Lung (tissue), 12 donors: ENCODE results near the gene CORO2A. TPM values are rescaled to one million over a fixed set of nuclear protein-coding genes. Genes with fewer than 3 reads are reported as not detected.
A peak's percentile ranks its signal among the peaks of the same experiment; 100 is the strongest.

Source experiments
- ATAC-seq: fragments of 200-7000 bp; cut with Tn5 transposase; one replicate; pipeline ENCODE4 v1.9.1; 2020; ENCODE audit warnings: moderate number of reproducible peaks; ENCODE audit not compliant: insufficient read depth, low FRiP score
- DNase-seq, 3 donors: peaks; one replicate each; pipeline ENCODE4 v3.0.0-alpha.2; 2013 to 2017
- H3K27ac ChIP-seq, 2 donors: one replicate each; pipeline ENCODE4 v1.5.1; 2013; ENCODE audit warnings: mild to moderate bottlenecking in 2 of 2, moderate library complexity in 2 of 2, control low read depth in 1 of 2, inconsistent platforms in 1 of 2, low read depth in 1 of 2, low read length in 1 of 2
- H3K27me3 ChIP-seq, 3 donors: one replicate each; pipeline ENCODE4 v1.5.1; 2013; ENCODE audit warnings: low read length in 2 of 3; ENCODE audit not compliant: control insufficient read depth in 3 of 3, insufficient read depth in 3 of 3
- H3K36me3 ChIP-seq, 4 donors: one replicate each; pipeline ENCODE4 v1.5.1; 2013; ENCODE audit warnings: low read length in 4 of 4, mild to moderate bottlenecking in 1 of 4, moderate library complexity in 1 of 4; ENCODE audit not compliant: control insufficient read depth in 4 of 4, insufficient read depth in 4 of 4
- H3K4me1 ChIP-seq, 5 donors: one replicate each; pipeline ENCODE4 v1.5.1; 2013; ENCODE audit warnings: low read length in 5 of 5, mild to moderate bottlenecking in 2 of 5, moderate library complexity in 1 of 5; ENCODE audit not compliant: control insufficient read depth in 5 of 5, insufficient read depth in 5 of 5
- H3K4me3 ChIP-seq: one replicate; pipeline ENCODE4 v1.5.1; 2013; ENCODE audit warnings: mild to moderate bottlenecking, control low read depth, moderate library complexity
- H3K9ac ChIP-seq, 2 donors: one replicate each; pipeline ENCODE4 v1.5.1; 2013; ENCODE audit warnings: low read length in 2 of 2, control low read depth in 1 of 2; ENCODE audit not compliant: insufficient read depth in 1 of 2
- H3K9me3 ChIP-seq, 4 donors: one replicate each; pipeline ENCODE4 v1.5.1; 2013; ENCODE audit warnings: low read length in 3 of 4, mild to moderate bottlenecking in 1 of 4, moderate library complexity in 1 of 4; ENCODE audit not compliant: control insufficient read depth in 4 of 4, insufficient read depth in 3 of 4
- CTCF ChIP-seq: IDR thresholded peaks from 2 replicates; pipeline ENCODE4 v1.5.1; 2012; ENCODE audit warnings: mild to moderate bottlenecking; ENCODE audit errors: control extremely low read depth, extremely low read depth
- WGBS, 2 donors: extraction: QIAGEN DNeasy Blood & Tissue Kit; methylation state at CpG; one replicate each; pipeline ENCODE4 v1.1.7; 2013; 5-methylcytosine and 5-hydroxymethylcytosine counted together
- polyA plus RNA-seq, 2 donors: library from polyadenylated mRNA; stranded (reverse); fragments of 200-250 nt; gene quantifications; one replicate each; pipeline ENCODE4 v1.2.1, GENCODE V29; 2013
- total RNA-seq, 2 donors: library from RNA; depleted of rRNA in 1 of 2; stranded (reverse); fragments of >200 nt in 1 of 2; gene quantifications; one replicate each; pipeline ENCODE4 v1.2.1, GENCODE V29; 2014 to 2021
- donor health status: control.
- donor health status: control.
- donor health status: Bipolar disorder and iron deficiency.
- donor health status: healthy.
- donor health status: DM: yes; HTN: yes; CAD: no.

CORO2A gene
- total and polyA plus RNA-seq, 4 donors = 6.8 to 22.3 (median 14.7) TPM

- ATAC-seq = peak; percentile 50
- no peaks in the 10 kb centered on the region for H3K27me3 ChIP-seq
- no peak for TF ChIP-seq CTCF
- H3K9ac ChIP-seq = no peak overlapping the region
- peak in 1 of 3 donors; percentile 8 for DNase-seq
- peak overlapping the region in 1 of 2 donors; percentile 33 for H3K27ac ChIP-seq
- H3K4me3 ChIP-seq = no peak overlapping the region
- H3K4me1 ChIP-seq = peaks cover 0 to 8% (median 4%) of the 10 kb centered on the region in 5 donors
- peaks cover 0 to 48% (median 0%) of the 10 kb centered on the region in 4 donors for H3K36me3 ChIP-seq
- WGBS, 2 donors = 62 to 74% methylated on average over 5 of the region's 5 CpGs
- no peaks in the 10 kb centered on the region for H3K9me3 ChIP-seq
Observed at GRCh38 chr9:98222885-98223691, 30.7 kb upstream of the CORO2A start.

- Histone ChIP-seq H3K4me3 (no peak overlapping the region), H3K4me1 (peaks cover 0 to 8% (median 4%) of the 10 kb centered on the region in 5 donors), H3K36me3 (peaks cover 0 to 54% (median 0%) of the 10 kb centered on the region in 4 donors), H3K27ac (peak overlapping the region in 1 of 2 donors; percentile 13), H3K9me3 (no peaks in the 10 kb centered on the region), H3K9ac (no peak overlapping the region), H3K27me3 (no peaks in the 10 kb centered on the region)
- 94 to 95% methylated on average over 19 to 21 of the region's 21 CpGs for WGBS, 2 donors
- TF ChIP-seq CTCF = no peak
- DNase-seq = peak in 1 of 3 donors; percentile 7
- ATAC-seq = no peak
Observed at GRCh38 chr9:98220911-98221310, 28.5 kb upstream of the CORO2A start.

GRCh38 chr9:98219794-98220370 is 27.4 kb upstream of the CORO2A start:
- Histone ChIP-seq H3K9me3 (no peaks in the 10 kb centered on the region), H3K4me1 (peaks cover 0 to 8% (median 4%) of the 10 kb centered on the region in 5 donors), H3K27me3 (no peaks in the 10 kb centered on the region), H3K9ac (peak overlapping the region in 1 of 2 donors; percentile 51), H3K4me3 (no peak overlapping the region), H3K27ac (peak overlapping the region in 1 of 2 donors; percentile 86), H3K36me3 (peaks cover 0 to 48% (median 0%) of the 10 kb centered on the region in 4 donors)
- 86 to 92% methylated on average over 11 of the region's 11 CpGs for WGBS, 2 donors
- DNase-seq (peak in 1 of 3 donors; percentile 10), ATAC-seq (no peak)
- TF ChIP-seq CTCF = no peak
